ENCODE data around the gene GPR132. TPM values are rescaled to one million over a fixed set of nuclear protein-coding genes. Genes with fewer than 3 reads are reported as not detected.

GPR132 gene
- total RNA-seq, 1 experiment from 2014 or later = not detected

DNA sequence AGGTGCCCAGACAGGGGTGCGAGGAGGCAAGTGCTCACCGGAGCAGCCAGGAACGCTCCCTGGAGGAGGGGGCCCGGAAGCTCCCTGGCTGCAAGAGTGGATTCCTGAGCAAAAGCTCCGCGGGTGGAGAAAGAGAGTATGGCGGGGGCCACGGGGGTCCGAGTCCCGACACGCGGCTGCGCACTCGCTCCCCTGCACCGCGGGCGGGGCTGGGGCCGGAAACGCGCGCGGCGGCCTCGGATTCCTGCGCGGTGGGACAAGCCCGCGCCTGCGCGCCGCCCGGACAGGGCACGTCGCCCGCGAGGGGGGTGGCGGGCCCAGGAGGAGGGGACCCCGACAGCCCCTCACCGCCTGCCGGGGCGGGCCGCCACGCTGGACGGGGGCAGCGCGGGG is 27.8 kb upstream of the GPR132 start:
- DNase-seq (ENCODE audit: low read depth, low spot score) = peak; percentile 50
- in situ Hi-C loops (cut with HindIII; ENCODE audit: low pct_unique_long_range_greater_than_20kb, low sequenced_read_pairs) = no loop called here

- in situ Hi-C loops (cut with HindIII; ENCODE audit: low pct_unique_long_range_greater_than_20kb, low sequenced_read_pairs) = no loop called here
- no peak for DNase-seq (ENCODE audit: low read depth, low spot score)
Measured at GRCh38 chr14:105092171-105093037, 27.2 kb upstream of the GPR132 start.

GRCh38 chr14:105091517-105092170 is 26.4 kb upstream of the GPR132 start:
- no peak for DNase-seq (ENCODE audit: low read depth, low spot score)
- in situ Hi-C loops (cut with HindIII; ENCODE audit: low pct_unique_long_range_greater_than_20kb, low sequenced_read_pairs) = no loop called here

- DNase-seq (ENCODE audit: low read depth, low spot score) = no peak
- in situ Hi-C loops (cut with HindIII; ENCODE audit: low pct_unique_long_range_greater_than_20kb, low sequenced_read_pairs) = no loop called here
Measured at GRCh38 chr14:105091054-105091516, 25.9 kb upstream of the GPR132 start.

DNA sequence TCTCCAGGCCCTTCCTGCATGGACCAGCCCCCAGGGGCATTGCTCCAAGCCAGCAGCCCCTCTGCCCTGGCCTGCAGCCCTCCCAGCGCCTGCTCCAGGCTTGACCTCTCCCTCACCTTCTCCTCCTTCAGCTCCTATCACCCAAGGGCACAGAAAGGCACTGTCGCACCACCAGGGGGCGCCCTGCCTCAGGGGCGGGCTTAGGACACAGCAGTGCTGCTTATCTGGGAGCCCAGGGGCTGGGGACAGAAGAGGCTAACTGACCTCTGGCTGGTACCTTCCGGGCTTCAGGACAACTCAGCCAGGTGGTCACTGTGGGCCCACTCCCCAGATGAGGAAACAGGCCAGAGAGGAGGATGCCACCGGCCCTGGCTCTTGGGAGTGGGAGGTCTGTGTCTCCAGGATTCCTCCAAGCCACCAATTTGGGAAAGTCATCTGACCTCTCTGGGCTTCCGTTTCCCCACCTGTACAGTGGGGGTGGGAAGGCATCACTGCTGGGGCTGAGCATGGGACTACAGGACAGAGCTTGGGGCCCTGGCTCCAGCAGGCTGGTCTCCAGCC is 25.3 kb upstream of the GPR132 start:
- DNase-seq (ENCODE audit: low read depth, low spot score) = peak; percentile 88
- in situ Hi-C loops (cut with HindIII; ENCODE audit: low pct_unique_long_range_greater_than_20kb, low sequenced_read_pairs) = no loop called here

DNA sequence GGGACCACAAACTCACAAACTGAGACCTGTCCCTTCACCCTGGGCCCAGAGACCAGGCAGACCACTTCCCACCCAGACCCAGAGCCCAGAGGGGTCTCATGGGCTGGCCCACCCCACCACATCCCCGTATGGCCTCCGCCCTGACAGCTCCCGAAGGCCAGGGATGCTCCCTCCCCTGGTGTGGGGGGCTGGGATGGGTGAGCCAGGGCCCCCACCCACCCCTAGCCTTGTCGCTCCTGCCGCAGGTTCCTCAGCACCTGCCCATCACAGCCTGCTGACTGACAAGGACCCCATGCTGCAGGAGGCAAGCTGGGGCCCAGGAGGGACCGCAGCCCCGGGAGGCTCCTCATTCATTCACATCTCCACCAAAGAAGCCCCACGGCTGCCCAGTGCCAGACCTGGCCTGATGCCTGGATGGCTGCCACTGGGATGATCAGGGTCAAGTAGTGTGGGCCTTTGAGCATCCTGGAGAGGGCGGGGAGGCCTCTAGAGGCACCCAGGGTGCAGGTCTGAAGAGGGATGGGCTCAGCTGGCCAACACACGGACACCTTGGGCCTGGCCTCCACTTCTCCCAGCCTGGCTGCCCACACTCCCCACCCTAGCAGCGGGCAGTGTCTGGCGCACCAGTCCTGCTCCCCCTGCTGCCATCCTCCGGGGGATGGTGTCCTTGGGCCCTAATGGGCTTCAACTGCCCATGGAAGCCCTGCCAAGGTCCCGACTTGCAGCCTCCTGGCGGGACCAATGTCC is 24.7 kb upstream of the GPR132 start:
- no peak for DNase-seq (ENCODE audit: low read depth, low spot score)
- in situ Hi-C loops (cut with HindIII; ENCODE audit: low pct_unique_long_range_greater_than_20kb, low sequenced_read_pairs) = no loop called here

- DNase-seq (ENCODE audit: low read depth, low spot score) = no peak
- in situ Hi-C loops (cut with HindIII; ENCODE audit: low pct_unique_long_range_greater_than_20kb, low sequenced_read_pairs) = no loop called here
Measured at GRCh38 chr14:105088812-105089745, 23.8 kb upstream of the GPR132 start.

- in situ Hi-C loops (cut with HindIII; ENCODE audit: low pct_unique_long_range_greater_than_20kb, low sequenced_read_pairs) = no loop called here
Measured at GRCh38 chr14:105087963-105088811, 23.0 kb upstream of the GPR132 start.

GRCh38 chr14:105087308-105087962 is 22.2 kb upstream of the GPR132 start:
- no peak for DNase-seq (ENCODE audit: low read depth, low spot score)
- in situ Hi-C loops (cut with HindIII; ENCODE audit: low pct_unique_long_range_greater_than_20kb, low sequenced_read_pairs) = no loop called here

More at GRCh38 chr14:105087963-105088811, 23.0 kb upstream of the GPR132 start:
- no peak for DNase-seq (ENCODE audit: low read depth, low spot score)

DNA sequence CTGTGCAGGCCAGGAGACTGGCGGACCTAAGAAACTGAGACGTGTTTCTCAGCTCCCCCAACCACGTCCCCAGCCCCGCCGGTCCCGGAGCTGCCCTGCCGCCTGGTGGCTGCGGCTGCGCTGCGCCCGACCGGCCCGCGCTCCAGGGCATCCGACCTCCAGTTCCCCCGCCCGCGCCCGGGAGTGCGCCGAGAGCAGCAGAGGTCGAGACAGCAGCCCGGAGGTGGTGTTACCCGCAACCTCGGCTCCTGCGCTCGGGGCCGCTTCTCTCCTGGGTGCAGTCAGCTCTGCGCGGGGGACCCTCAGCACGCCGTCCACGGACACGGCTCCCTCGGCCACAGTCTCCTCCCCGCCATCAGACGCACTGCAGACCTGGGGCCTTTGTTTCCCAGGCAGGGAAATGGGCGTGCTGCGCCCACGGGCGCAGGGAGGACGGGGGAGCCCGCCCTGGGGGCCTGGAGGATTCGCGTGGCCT is 21.6 kb upstream of the GPR132 start:
- in situ Hi-C loops (cut with HindIII; ENCODE audit: low pct_unique_long_range_greater_than_20kb, low sequenced_read_pairs) = no loop called here
- peak; percentile 68 for DNase-seq (ENCODE audit: low read depth, low spot score)

GRCh38 chr14:105085766-105086165 is 20.5 kb upstream of the GPR132 start:
- no peak for DNase-seq (ENCODE audit: low read depth, low spot score)
- in situ Hi-C loops (cut with HindIII; ENCODE audit: low pct_unique_long_range_greater_than_20kb, low sequenced_read_pairs) = no loop called here

GRCh38 chr14:105084741-105085571 is 19.7 kb upstream of the GPR132 start:
- no peak for DNase-seq (ENCODE audit: low read depth, low spot score)
- in situ Hi-C loops (cut with HindIII; ENCODE audit: low pct_unique_long_range_greater_than_20kb, low sequenced_read_pairs) = no loop called here

- DNase-seq (ENCODE audit: low read depth, low spot score) = no peak
- in situ Hi-C loops (cut with HindIII; ENCODE audit: low pct_unique_long_range_greater_than_20kb, low sequenced_read_pairs) = no loop called here
Measured at GRCh38 chr14:105083926-105084685, 18.9 kb upstream of the GPR132 start.

DNA sequence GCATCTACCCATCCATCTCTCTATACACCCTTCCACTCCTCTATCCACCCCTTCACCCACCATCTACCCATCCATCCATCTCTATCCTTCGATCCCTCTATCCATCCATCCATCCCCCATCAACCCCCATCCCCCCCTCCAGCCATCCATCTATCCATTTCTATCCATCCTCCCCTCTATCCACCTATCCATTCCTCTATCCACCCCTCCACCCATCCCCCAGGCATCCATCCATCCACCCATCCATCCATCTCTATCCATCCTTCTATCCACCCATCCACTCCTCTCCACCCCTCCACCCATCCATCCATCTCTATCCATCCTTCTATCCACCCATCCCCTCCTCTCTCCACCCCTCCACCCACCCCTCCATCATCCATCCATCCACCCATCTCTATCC is 17.5 kb upstream of the GPR132 start:
- in situ Hi-C loops (cut with HindIII; ENCODE audit: low pct_unique_long_range_greater_than_20kb, low sequenced_read_pairs) = no loop called here
- no peak for DNase-seq (ENCODE audit: low read depth, low spot score)
